Measurements from ENCODE around the gene RGS2.

Gene RGS2

GRCh38 chr1:192794768-192795035 is 14.1 kb upstream of the RGS2 start:
- no peak overlapping the region for H3K4me3 ChIP-seq (ENCODE audit: low read depth, low read length)
- TF ChIP-seq CTCF (IDR thresholded peaks at IDR 0.05; ENCODE audit: low read depth, low read length) = no peak

GRCh38 chr1:192795916-192796618 is 12.8 kb upstream of the RGS2 start:
- no peak for TF ChIP-seq CTCF (IDR thresholded peaks at IDR 0.05; ENCODE audit: low read depth, low read length)
- H3K4me3 ChIP-seq (ENCODE audit: low read depth, low read length) = no peak overlapping the region

- H3K4me3 ChIP-seq (ENCODE audit: low read depth, low read length) = no peak overlapping the region
- no peak for TF ChIP-seq CTCF (IDR thresholded peaks at IDR 0.05; ENCODE audit: low read depth, low read length)
These were observed 11.7 kb upstream of the RGS2 start for GRCh38 chr1:192797143-192797542.

- TF ChIP-seq CTCF (IDR thresholded peaks at IDR 0.05; ENCODE audit: low read depth, low read length) = no peak
These were observed 10.9 kb upstream of the RGS2 start for GRCh38 chr1:192797891-192798290.

GRCh38 chr1:192801451-192801850 is 7.4 kb upstream of the RGS2 start:
- no peak for TF ChIP-seq CTCF (IDR thresholded peaks at IDR 0.05; ENCODE audit: low read depth, low read length)

More at GRCh38 chr1:192797891-192798290, 10.9 kb upstream of the RGS2 start:
- H3K4me3 ChIP-seq (ENCODE audit: low read depth, low read length) = no peak overlapping the region

GRCh38 chr1:192802406-192802805 is 6.4 kb upstream of the RGS2 start:
- TF ChIP-seq CTCF (IDR thresholded peaks at IDR 0.05; ENCODE audit: low read depth, low read length) = no peak
- H3K4me3 ChIP-seq (ENCODE audit: low read depth, low read length) = no peak overlapping the region

More at GRCh38 chr1:192801451-192801850, 7.4 kb upstream of the RGS2 start:
- H3K4me3 ChIP-seq (ENCODE audit: low read depth, low read length) = no peak overlapping the region

GRCh38 chr1:192803501-192803900 is 5.3 kb upstream of the RGS2 start:
- no peak for TF ChIP-seq CTCF (IDR thresholded peaks at IDR 0.05; ENCODE audit: low read depth, low read length)

More at GRCh38 chr1:192803501-192803900, 5.3 kb upstream of the RGS2 start:
- H3K4me3 ChIP-seq (ENCODE audit: low read depth, low read length) = no peak overlapping the region
